ENCODE measurements around the gene CPN1. TPM values are rescaled to one million over a fixed set of nuclear protein-coding genes. Genes with fewer than 3 reads are reported as not detected.
"Not testable (repeated sequence)": the region's sequence is repeated elsewhere in the genome, so short reads cannot be mapped to it uniquely, and the experiment has no call there.

Gene CPN1
- total RNA-seq, 1 donor: not detected

GRCh38 chr10:100101192-100102076 is 19.8 kb upstream of the CPN1 start:
- no peaks in the 10 kb centered on the region for H3K9me3 ChIP-seq (ENCODE audit: low read depth, low read length)
- no peaks in the 10 kb centered on the region for H3K27me3 ChIP-seq (ENCODE audit: insufficient read depth, low read length)
- no peaks in the 10 kb centered on the region for H3K4me1 ChIP-seq (ENCODE audit: insufficient read depth, low read length)
- H3K4me3 ChIP-seq (ENCODE audit: low read length): no peak overlapping the region

GRCh38 chr10:100100651-100101184 is 19.0 kb upstream of the CPN1 start:
- Histone ChIP-seq H3K4me3 (ENCODE audit: low read length) (no peak overlapping the region), H3K4me1 (ENCODE audit: insufficient read depth, low read length) (no peaks in the 10 kb centered on the region), H3K9me3 (ENCODE audit: low read depth, low read length) (no peaks in the 10 kb centered on the region), H3K27me3 (ENCODE audit: insufficient read depth, low read length) (no peaks in the 10 kb centered on the region)

- Histone ChIP-seq H3K4me3 (ENCODE audit: low read length) (no peak overlapping the region), H3K4me1 (ENCODE audit: insufficient read depth, low read length) (no peaks in the 10 kb centered on the region), H3K27me3 (ENCODE audit: insufficient read depth, low read length) (peaks cover 3% of the 10 kb centered on the region), H3K9me3 (ENCODE audit: low read depth, low read length) (no peaks in the 10 kb centered on the region)
Measured at GRCh38 chr10:100089241-100089640, 7.6 kb upstream of the CPN1 start.

- not testable (repeated sequence) for H3K4me1 ChIP-seq (ENCODE audit: insufficient read depth, low read length); H3K27me3 ChIP-seq (ENCODE audit: insufficient read depth, low read length); H3K4me3 ChIP-seq (ENCODE audit: low read length); H3K9me3 ChIP-seq (ENCODE audit: low read depth, low read length)
Measured at GRCh38 chr10:100086708-100087107, 5.0 kb upstream of the CPN1 start.

DNA sequence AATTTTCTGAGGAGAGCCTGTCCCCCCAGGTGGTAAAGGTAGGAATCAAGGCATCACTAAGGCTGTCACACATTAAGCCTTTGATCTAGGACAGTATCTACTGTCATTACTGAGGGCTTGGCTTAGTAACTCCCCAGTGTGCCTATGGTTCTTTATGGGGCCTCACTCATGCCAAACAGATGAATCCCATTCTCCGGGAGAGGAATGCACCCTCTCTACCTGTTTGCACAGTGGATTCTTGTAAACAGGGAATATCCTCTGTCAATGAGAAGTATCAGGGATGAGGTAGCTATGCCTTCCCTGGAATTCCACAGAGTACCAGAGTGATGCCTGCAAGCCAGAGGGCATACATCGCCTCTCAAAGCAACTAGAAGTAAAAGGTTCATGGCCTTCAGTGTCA is 3.9 kb upstream of the CPN1 start:
- Histone ChIP-seq H3K4me3 (ENCODE audit: low read length) (no peak overlapping the region), H3K4me1 (ENCODE audit: insufficient read depth, low read length) (no peaks in the 10 kb centered on the region), H3K9me3 (ENCODE audit: low read depth, low read length) (no peaks in the 10 kb centered on the region), H3K27me3 (ENCODE audit: insufficient read depth, low read length) (peaks cover 3% of the 10 kb centered on the region)

DNA sequence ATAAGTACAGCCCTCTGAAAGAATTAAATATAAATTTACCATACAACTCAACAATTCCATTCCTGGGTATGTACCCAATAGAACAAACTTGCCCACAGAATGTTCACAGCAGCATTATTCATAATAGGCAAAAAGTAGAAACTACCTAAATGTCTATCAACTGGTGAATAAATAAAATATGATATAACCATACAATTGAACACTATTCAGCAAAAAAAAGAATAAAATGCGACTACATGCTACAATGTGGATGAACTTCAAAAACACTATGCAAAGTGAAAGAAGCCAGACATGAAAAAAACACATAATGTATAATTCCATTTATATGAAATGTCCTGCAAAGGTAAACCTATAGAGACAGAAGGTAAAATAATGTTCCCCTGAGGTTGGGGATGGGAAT is 2.0 kb upstream of the CPN1 start:
- Histone ChIP-seq H3K4me1 (ENCODE audit: insufficient read depth, low read length) (no peaks in the 10 kb centered on the region), H3K9me3 (ENCODE audit: low read depth, low read length) (no peaks in the 10 kb centered on the region), H3K4me3 (ENCODE audit: low read length) (no peak overlapping the region)

DNA sequence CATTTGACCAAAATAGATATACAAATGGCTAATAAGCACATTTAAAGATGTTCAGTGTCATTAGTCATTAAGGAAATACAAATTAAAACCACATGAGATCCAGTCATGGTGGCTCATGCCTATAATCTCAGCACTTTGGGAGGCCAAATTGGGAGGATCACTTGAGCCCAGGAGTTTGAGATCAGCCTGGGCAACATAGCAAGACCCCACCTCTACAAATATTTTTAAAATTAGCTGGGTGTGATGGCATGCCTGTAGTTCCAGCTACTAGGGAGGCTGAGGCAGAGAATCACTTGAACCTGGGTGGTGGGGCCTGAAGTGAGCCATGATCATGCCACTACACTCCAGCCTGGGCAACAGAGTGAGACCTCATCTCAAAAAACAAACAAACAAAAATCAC is 607 bp upstream of the CPN1 start:
- not testable (repeated sequence) for H3K27me3 ChIP-seq (ENCODE audit: insufficient read depth, low read length); H3K4me1 ChIP-seq (ENCODE audit: insufficient read depth, low read length); H3K4me3 ChIP-seq (ENCODE audit: low read length); H3K9me3 ChIP-seq (ENCODE audit: low read depth, low read length)

More for the DNA sequence above, 2.0 kb upstream of the CPN1 start:
- H3K27me3 ChIP-seq (ENCODE audit: insufficient read depth, low read length): peaks cover 3% of the 10 kb centered on the region

DNA sequence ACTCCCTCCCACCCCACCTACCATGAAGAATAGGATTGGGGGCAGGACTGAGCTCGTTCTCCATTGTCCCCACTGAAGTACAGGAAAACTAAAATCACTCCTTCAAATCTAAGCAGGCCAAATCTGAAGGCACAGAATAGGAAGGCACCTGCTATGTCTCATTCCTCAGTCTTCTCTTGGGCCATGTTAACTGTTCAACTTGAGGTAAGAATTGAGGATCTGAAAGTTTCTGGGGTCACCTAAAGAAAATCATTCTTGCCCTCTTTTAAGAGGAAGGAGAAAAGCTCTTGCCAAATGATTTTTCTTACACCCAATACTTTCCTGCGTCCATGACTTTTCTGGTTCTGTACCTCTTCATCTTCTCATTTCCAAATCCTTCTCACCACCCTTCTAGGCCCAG is 4.9 kb downstream of the CPN1 start:
- Histone ChIP-seq H3K4me3 (ENCODE audit: low read length) (no peak overlapping the region), H3K4me1 (ENCODE audit: insufficient read depth, low read length) (no peaks in the 10 kb centered on the region)

GRCh38 chr10:100075426-100076220 is 6.0 kb downstream of the CPN1 start:
- no peaks in the 10 kb centered on the region for H3K9me3 ChIP-seq (ENCODE audit: low read depth, low read length)
- H3K4me3 ChIP-seq (ENCODE audit: low read length): no peak overlapping the region
- H3K27me3 ChIP-seq (ENCODE audit: insufficient read depth, low read length): no peaks in the 10 kb centered on the region
- H3K4me1 ChIP-seq (ENCODE audit: insufficient read depth, low read length): no peaks in the 10 kb centered on the region

More for the DNA sequence above, 4.9 kb downstream of the CPN1 start:
- H3K27me3 ChIP-seq (ENCODE audit: insufficient read depth, low read length): no peaks in the 10 kb centered on the region
- H3K9me3 ChIP-seq (ENCODE audit: low read depth, low read length): no peaks in the 10 kb centered on the region

- no peaks in the 10 kb centered on the region for H3K27me3 ChIP-seq (ENCODE audit: insufficient read depth, low read length)
- no peaks in the 10 kb centered on the region for H3K9me3 ChIP-seq (ENCODE audit: low read depth, low read length)
- H3K4me3 ChIP-seq (ENCODE audit: low read length): no peak overlapping the region
- H3K4me1 ChIP-seq (ENCODE audit: insufficient read depth, low read length): no peaks in the 10 kb centered on the region
Measured at GRCh38 chr10:100072514-100072913, 9.2 kb downstream of the CPN1 start.

- Histone ChIP-seq H3K27me3 (ENCODE audit: insufficient read depth, low read length) (peaks cover 3% of the 10 kb centered on the region), H3K9me3 (ENCODE audit: low read depth, low read length) (no peaks in the 10 kb centered on the region)
Measured at GRCh38 chr10:100071529-100071928, 10.1 kb downstream of the CPN1 start.

GRCh38 chr10:100067466-100067865 is 14.2 kb downstream of the CPN1 start:
- no peaks in the 10 kb centered on the region for H3K4me1 ChIP-seq (ENCODE audit: insufficient read depth, low read length)
- no peak overlapping the region for H3K4me3 ChIP-seq (ENCODE audit: low read length)
- H3K9me3 ChIP-seq (ENCODE audit: low read depth, low read length): no peaks in the 10 kb centered on the region
- H3K27me3 ChIP-seq (ENCODE audit: insufficient read depth, low read length): peaks cover 6% of the 10 kb centered on the region

More at GRCh38 chr10:100071529-100071928, 10.1 kb downstream of the CPN1 start:
- Histone ChIP-seq H3K4me1 (ENCODE audit: insufficient read depth, low read length) (no peaks in the 10 kb centered on the region), H3K4me3 (ENCODE audit: low read length) (no peak overlapping the region)

GRCh38 chr10:100065084-100065660 is 16.5 kb downstream of the CPN1 start:
- Histone ChIP-seq H3K4me3 (ENCODE audit: low read length) (no peak overlapping the region), H3K9me3 (ENCODE audit: low read depth, low read length) (no peaks in the 10 kb centered on the region), H3K4me1 (ENCODE audit: insufficient read depth, low read length) (no peaks in the 10 kb centered on the region), H3K27me3 (ENCODE audit: insufficient read depth, low read length) (peaks cover 6% of the 10 kb centered on the region)

GRCh38 chr10:100061401-100061800 is 20.3 kb downstream of the CPN1 start:
- H3K27me3 ChIP-seq (ENCODE audit: insufficient read depth, low read length): peaks cover 7% of the 10 kb centered on the region
- H3K9me3 ChIP-seq (ENCODE audit: low read depth, low read length): no peaks in the 10 kb centered on the region
- H3K4me1 ChIP-seq (ENCODE audit: insufficient read depth, low read length): no peaks in the 10 kb centered on the region
- no peak overlapping the region for H3K4me3 ChIP-seq (ENCODE audit: low read length)

DNA sequence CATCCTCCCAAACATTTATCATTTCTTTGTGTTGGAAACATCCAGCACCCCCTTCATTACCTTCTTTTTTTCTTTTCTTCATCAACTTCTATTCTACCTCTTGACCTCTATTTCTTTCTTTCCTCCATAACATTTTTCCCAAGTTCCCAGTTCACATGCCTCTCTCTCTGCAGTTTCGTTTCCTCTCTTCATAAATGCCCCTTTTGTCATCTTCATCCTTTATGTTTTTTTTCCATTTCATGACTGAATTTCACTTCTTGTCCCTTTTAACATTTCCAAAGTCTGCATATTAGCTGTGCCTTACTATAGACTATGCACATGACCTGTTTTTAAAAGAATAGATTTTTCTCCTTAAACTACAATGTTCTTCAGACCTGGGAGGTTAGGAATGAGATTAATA is 23.7 kb downstream of the CPN1 start:
- Histone ChIP-seq H3K9me3 (ENCODE audit: low read depth, low read length) (no peaks in the 10 kb centered on the region), H3K4me1 (ENCODE audit: insufficient read depth, low read length) (no peaks in the 10 kb centered on the region), H3K4me3 (ENCODE audit: low read length) (no peak overlapping the region), H3K27me3 (ENCODE audit: insufficient read depth, low read length) (peaks cover 4% of the 10 kb centered on the region)
